B cell (primary cell): ENCODE data around the gene ZC2HC1B. TPM values are rescaled to one million over a fixed set of nuclear protein-coding genes. Genes with fewer than 3 reads are reported as not detected.
A peak's percentile ranks its signal among the peaks of the same experiment; 100 is the strongest.
"Not testable (repeated sequence)": the region's sequence is repeated elsewhere in the genome, so short reads cannot be mapped to it uniquely, and the experiment has no call there.

Source experiments
- ATAC-seq: fragments of 200-7000 bp; cut with Tn5 transposase; one replicate; pipeline ENCODE4 v1.10.0; 2021; ENCODE audit warnings: low read depth, mild to moderate bottlenecking, moderate number of reproducible peaks, moderate library complexity
- CTCF ChIA-PET: fragments of 350-600 bp; sonication (Branson Sonifier 250); formaldehyde crosslinking; loops from one replicate; lab custom pipeline; 2021; ENCODE audit warnings: antibody characterized with exemption, inconsistent platforms; lab: Charles Lee
- POLR2A ChIA-PET: fragments of 350-600 bp; sonication (Branson Sonifier 250); formaldehyde crosslinking; loops from one replicate; lab custom pipeline; 2021; ENCODE audit warnings: antibody characterized with exemption; lab: Charles Lee
- DNase-seq: peaks from one replicate; pipeline ENCODE4 v3.0.0; 2013
- H2AFZ ChIP-seq: 2 replicates; pipeline ENCODE4 v1.6.1; 2012; ENCODE audit warnings: mild to moderate bottlenecking, low read depth, low read length; ENCODE audit not compliant: insufficient read depth, poor library complexity, severe bottlenecking
- H3K27ac ChIP-seq, 2 donors: 1 replicate in 1 of 2; 2 replicates in 1 of 2; pipeline ENCODE4 v1.5.1; 2012 to 2013; ENCODE audit warnings: low read length in 2 of 2, mild to moderate bottlenecking in 2 of 2, moderate library complexity in 1 of 2
- H3K27me3 ChIP-seq, 4 experiments: fragments of 200-600 bp in 1 of 4; sonication (generic) in 1 of 4; replicated peaks in 1 of 4; 1 replicate in 2 of 4; 2 replicates in 2 of 4; pipeline versions ENCODE4 v1.6.1 to v1.7.0; 2013 to 2016; ENCODE audit warnings: low read length in 3 of 4, mild to moderate bottlenecking in 2 of 4, mixed read lengths in 1 of 4, moderate library complexity in 1 of 4; ENCODE audit not compliant: insufficient read depth in 4 of 4, control insufficient read depth in 3 of 4; ENCODE audit errors: control extremely low read depth in 1 of 4
- H3K36me3 ChIP-seq, 2 experiments: replicated peaks in 1 of 2; 1 replicate in 1 of 2; 2 replicates in 1 of 2; pipeline versions ENCODE4 v1.6.1 to v1.7.1; 2013; ENCODE audit warnings: low read length in 1 of 2; ENCODE audit not compliant: insufficient read depth in 2 of 2, control insufficient read depth in 1 of 2; ENCODE audit errors: control extremely low read depth in 1 of 2, extremely low read depth in 1 of 2
- H3K4me1 ChIP-seq, 2 donors: fragments of 200-600 bp in 1 of 2; sonication (generic) in 1 of 2; 1 replicate in 1 of 2; 2 replicates in 1 of 2; pipeline versions ENCODE4 v1.5.1 to v1.6.1; 2013 to 2017; ENCODE audit warnings: low read length in 2 of 2; ENCODE audit not compliant: control insufficient read depth in 2 of 2, insufficient read depth in 2 of 2
- H3K4me2 ChIP-seq: replicated peaks from 2 replicates; pipeline ENCODE3; 2012; ENCODE audit warnings: mild to moderate bottlenecking, low read depth, low read length; ENCODE audit not compliant: poor library complexity, severe bottlenecking
- H3K4me3 ChIP-seq, 5 experiments: fragments of 200-600 bp in 1 of 5; sonication (generic) in 1 of 5; 1 replicate in 3 of 5; 2 replicates in 2 of 5; pipeline versions ENCODE4 v1.5.1 to v1.7.0; 2011 to 2016; ENCODE audit warnings: low read length in 4 of 5, mild to moderate bottlenecking in 4 of 5, low read depth in 2 of 5, control low read depth in 1 of 5, moderate library complexity in 1 of 5; ENCODE audit not compliant: insufficient read depth in 1 of 5; ENCODE audit errors: control extremely low read depth in 1 of 5, extremely low read depth in 1 of 5
- H3K79me2 ChIP-seq: fragments of 200-600 bp; sonication (generic); one replicate; pipeline ENCODE4 v1.6.0; 2016; ENCODE audit warnings: low read length; ENCODE audit not compliant: control insufficient read depth, insufficient read depth
- H3K9ac ChIP-seq: fragments of 200-600 bp; sonication (generic); 2 replicates; pipeline ENCODE4 v1.6.1; 2017; ENCODE audit warnings: mild to moderate bottlenecking, low read length, moderate library complexity
- H3K9me3 ChIP-seq, 3 donors: one replicate each; pipeline versions ENCODE4 v1.6.1 to v1.7.1; 2013; ENCODE audit warnings: low read length in 2 of 3; ENCODE audit not compliant: control insufficient read depth in 2 of 3, insufficient read depth in 1 of 3; ENCODE audit errors: control extremely low read depth in 1 of 3
- H4K20me1 ChIP-seq: 2 replicates; pipeline ENCODE4 v1.6.0; 2012; ENCODE audit warnings: mild to moderate bottlenecking, low read length; ENCODE audit not compliant: insufficient read depth, control insufficient read depth, poor library complexity, severe bottlenecking
- H3K27ac Mint-ChIP-seq: one replicate; pipeline ENCODE4 v1.8.0; 2021; ENCODE audit warnings: mixed read lengths
- H3K27me3 Mint-ChIP-seq: one replicate; pipeline ENCODE4 v1.8.0; 2021; ENCODE audit warnings: mixed read lengths
- H3K4me1 Mint-ChIP-seq: one replicate; pipeline ENCODE4 v1.8.0; 2021; ENCODE audit warnings: mixed read lengths
- H3K4me3 Mint-ChIP-seq: one replicate; pipeline ENCODE4 v1.8.0; 2021; ENCODE audit warnings: mixed read lengths
- H3K9me3 Mint-ChIP-seq: one replicate; pipeline ENCODE4 v1.8.0; 2022; ENCODE audit warnings: mixed read lengths; ENCODE audit not compliant: insufficient read depth
- EZH2 ChIP-seq: IDR thresholded peaks from 2 replicates; pipeline ENCODE4 v1.6.1; 2012; ENCODE audit warnings: borderline replicate concordance, low read depth, mild to moderate bottlenecking, moderate library complexity, low read length; ENCODE audit not compliant: insufficient read depth, poor library complexity, severe bottlenecking
- WGBS: methylation state at CpG from one replicate; pipeline ENCODE4 v1.1.5; 2013; ENCODE audit warnings: missing lambda C conversion rate; ENCODE audit not compliant: insufficient coverage; 5-methylcytosine and 5-hydroxymethylcytosine counted together
- intact Hi-C: fragments of 100-400 bp; cut with micrococcal nuclease; formaldehyde crosslinking; loops from one replicate; pipeline ENCODE4 v1.10.0; 2022
- polyA plus RNA-seq: library from polyadenylated mRNA; depleted of rRNA; stranded (reverse); fragments of >200 nt; gene quantifications from 2 replicates; pipeline ENCODE4 v1.2.3, GENCODE V29; 2012
- total RNA-seq, 2 donors: library from RNA; stranded (reverse); fragments of 120-200 nt in 1 of 2; gene quantifications; 1 replicate in 1 of 2; 2 replicates in 1 of 2; pipeline versions ENCODE4 v1.2.3 to v1.2.4, GENCODE V29; 2013 to 2022
- TF ChIP-seq, protein P1 (sequence below): fragments of 200-600 bp; IDR thresholded peaks from one replicate; pipeline ENCODE4 v1.8.0; 2022; ENCODE audit warnings: antibody characterized with exemption, mild to moderate bottlenecking

Gene ZC2HC1B
- total and polyA plus RNA-seq, 2 donors (not counting 1 experiment from before 2014, with no cell fraction given): 0.51 to 0.84 TPM

DNA sequence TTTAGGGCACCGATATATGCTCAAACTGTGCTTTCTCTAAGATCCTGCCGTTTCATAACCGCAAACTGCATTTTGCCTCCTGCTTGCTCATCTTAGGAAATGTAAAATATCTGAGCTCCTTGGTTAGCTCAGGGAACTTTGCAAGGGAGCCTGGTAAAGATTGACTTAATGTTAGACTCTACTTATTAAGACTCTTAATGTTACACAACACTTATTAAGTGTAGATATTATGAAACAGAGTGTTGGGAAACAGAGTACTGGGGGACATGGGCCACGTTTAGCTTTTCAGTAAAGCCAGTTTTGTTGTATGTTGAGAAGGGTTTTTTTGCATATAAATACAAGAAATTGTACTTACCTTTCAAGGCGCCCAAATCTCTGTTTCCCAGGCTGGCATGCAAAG is 19.2 kb upstream of the ZC2HC1B start:
- CTCF ChIA-PET: no interaction called here
- H3K79me2 ChIP-seq: peaks cover 60% of the 10 kb centered on the region
- no peak overlapping the region for H3K4me2 ChIP-seq

DNA sequence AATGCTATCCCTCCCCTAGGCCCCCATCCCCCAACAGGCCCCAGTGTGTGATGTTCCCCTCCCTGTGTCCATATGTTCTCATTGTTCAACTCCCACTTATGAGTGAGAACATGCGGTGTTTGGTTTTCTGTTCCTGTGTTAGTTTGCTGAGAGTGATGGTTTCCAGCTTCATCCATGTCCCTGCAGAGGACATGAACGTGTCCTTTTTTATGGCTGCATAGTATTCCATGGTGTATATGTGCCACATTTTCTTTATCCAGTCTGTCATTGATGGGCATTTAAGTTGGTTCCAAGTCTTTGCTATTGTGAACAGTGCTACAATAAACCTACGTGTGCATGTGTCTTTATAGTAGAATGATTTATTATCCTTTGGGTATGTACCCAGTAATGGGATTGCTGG is 12.6 kb upstream of the ZC2HC1B start:
- Histone ChIP-seq H3K36me3 (peaks cover 8 to 70% of the 10 kb centered on the region in 2 experiments), H3K79me2 (peaks cover 35% of the 10 kb centered on the region)
- H3K9ac ChIP-seq, H3K9me3 Mint-ChIP-seq, H2AFZ ChIP-seq, DNase-seq, intact Hi-C loops, H4K20me1 ChIP-seq, H3K4me3 ChIP-seq, POLR2A ChIA-PET, H3K4me1 ChIP-seq, H3K4me1 Mint-ChIP-seq, CTCF ChIA-PET, H3K9me3 ChIP-seq, H3K4me3 Mint-ChIP-seq, H3K27me3 Mint-ChIP-seq, H3K27ac Mint-ChIP-seq, H3K27me3 ChIP-seq, ATAC-seq, H3K27ac ChIP-seq, H3K4me2 ChIP-seq: not testable (repeated sequence)
- 100% methylated on average over 1 of the region's 3 CpGs for WGBS

More for the DNA sequence above, 19.2 kb upstream of the ZC2HC1B start:
- no peak overlapping the region for H3K4me3 ChIP-seq
- H3K9me3 ChIP-seq: no peaks in the 10 kb centered on the region
- no peak overlapping the region for H2AFZ ChIP-seq
- H3K27me3 ChIP-seq: no peaks in the 10 kb centered on the region
- ATAC-seq: no peak
- Mint-ChIP-seq H3K9me3 (no peaks in the 10 kb centered on the region), H3K27ac (no peak overlapping the region), H3K27me3 (no peaks in the 10 kb centered on the region), H3K4me3 (peak overlapping the region; percentile 52), H3K4me1 (peaks cover 17% of the 10 kb centered on the region)
- H3K4me1 ChIP-seq: peaks cover 11 to 17% of the 10 kb centered on the region in 2 donors
- intact Hi-C loops: no loop called here
- POLR2A ChIA-PET: no interaction called here
- H3K36me3 ChIP-seq: peaks cover 8 to 54% of the 10 kb centered on the region in 2 experiments
- no peak overlapping the region for H3K27ac ChIP-seq
- H4K20me1 ChIP-seq: peaks cover 6% of the 10 kb centered on the region
- no peak overlapping the region for H3K9ac ChIP-seq
- WGBS: 95% methylated on average over 4 of the region's 5 CpGs
- DNase-seq: no peak
- TF ChIP-seq, protein P1, sequence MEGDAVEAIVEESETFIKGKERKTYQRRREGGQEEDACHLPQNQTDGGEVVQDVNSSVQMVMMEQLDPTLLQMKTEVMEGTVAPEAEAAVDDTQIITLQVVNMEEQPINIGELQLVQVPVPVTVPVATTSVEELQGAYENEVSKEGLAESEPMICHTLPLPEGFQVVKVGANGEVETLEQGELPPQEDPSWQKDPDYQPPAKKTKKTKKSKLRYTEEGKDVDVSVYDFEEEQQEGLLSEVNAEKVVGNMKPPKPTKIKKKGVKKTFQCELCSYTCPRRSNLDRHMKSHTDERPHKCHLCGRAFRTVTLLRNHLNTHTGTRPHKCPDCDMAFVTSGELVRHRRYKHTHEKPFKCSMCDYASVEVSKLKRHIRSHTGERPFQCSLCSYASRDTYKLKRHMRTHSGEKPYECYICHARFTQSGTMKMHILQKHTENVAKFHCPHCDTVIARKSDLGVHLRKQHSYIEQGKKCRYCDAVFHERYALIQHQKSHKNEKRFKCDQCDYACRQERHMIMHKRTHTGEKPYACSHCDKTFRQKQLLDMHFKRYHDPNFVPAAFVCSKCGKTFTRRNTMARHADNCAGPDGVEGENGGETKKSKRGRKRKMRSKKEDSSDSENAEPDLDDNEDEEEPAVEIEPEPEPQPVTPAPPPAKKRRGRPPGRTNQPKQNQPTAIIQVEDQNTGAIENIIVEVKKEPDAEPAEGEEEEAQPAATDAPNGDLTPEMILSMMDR: no peak
- TF ChIP-seq EZH2: no peak

DNA sequence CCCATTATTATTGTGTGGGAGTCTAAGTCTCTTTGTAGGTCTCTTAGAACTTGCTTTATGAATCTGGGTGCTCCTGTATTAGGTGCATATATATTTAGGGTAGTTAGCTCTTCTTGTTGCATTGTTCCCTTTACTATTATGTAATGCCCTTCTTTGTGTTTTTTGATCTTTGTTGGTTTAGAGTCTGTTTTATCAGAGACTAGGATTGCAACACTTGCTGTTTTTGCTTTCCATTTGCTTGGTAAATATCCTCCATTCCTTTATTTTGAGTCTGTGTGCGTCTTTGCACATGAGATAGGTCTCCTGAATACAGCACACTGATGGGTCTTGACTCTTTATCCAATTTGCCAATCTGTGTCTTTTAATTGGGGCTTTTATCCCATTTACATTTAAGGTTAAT is 9.2 kb upstream of the ZC2HC1B start:
- CTCF ChIA-PET, H3K4me2 ChIP-seq, POLR2A ChIA-PET, H3K27me3 Mint-ChIP-seq, H3K4me1 Mint-ChIP-seq, H3K4me1 ChIP-seq, ATAC-seq, H3K9me3 ChIP-seq, H3K9ac ChIP-seq, H3K4me3 ChIP-seq, H4K20me1 ChIP-seq, H3K9me3 Mint-ChIP-seq, H3K27ac Mint-ChIP-seq, H3K27me3 ChIP-seq, H2AFZ ChIP-seq, H3K27ac ChIP-seq, H3K4me3 Mint-ChIP-seq, intact Hi-C loops, DNase-seq: not testable (repeated sequence)
- H3K36me3 ChIP-seq: peaks cover 7 to 71% of the 10 kb centered on the region in 2 experiments
- WGBS: 100% methylated on average over 1 of the region's 1 CpG
- peaks cover 13% of the 10 kb centered on the region for H3K79me2 ChIP-seq
